SK-N-SH treated with all-trans-retinoic acid at 6 μM for 48 hours (cell line): ENCODE measurements around the gene FBXW11.

ENCODE experiments used
- ATAC-seq: fragments of 200-7000 bp; cut with Tn5 transposase; 3 replicates; pipeline ENCODE4 v1.9.1; 2020; ENCODE audit warnings: mild to moderate bottlenecking, moderate library complexity
- ARNTL ChIP-seq: fragments of 450-650 bp; formaldehyde crosslinking; IDR thresholded peaks from 2 replicates; pipeline ENCODE4 v1.5.0; 2020; ENCODE audit warnings: low read depth, mild to moderate bottlenecking, moderate library complexity, borderline replicate concordance
- BACH2 ChIP-seq: fragments of 250-450 bp; sonication (Bioruptor Pico); IDR thresholded peaks from 2 replicates; pipeline ENCODE4 v1.9.0; 2021; ENCODE audit warnings: mild to moderate bottlenecking, borderline replicate concordance
- CSDC2 ChIP-seq: fragments of 250-450 bp; sonication (Bioruptor Pico); IDR thresholded peaks from 2 replicates; pipeline ENCODE4 v1.5.0; 2020; ENCODE audit warnings: mild to moderate bottlenecking, moderate library complexity
- ESRRG ChIP-seq: fragments of 250-450 bp; sonication (Bioruptor Pico); IDR thresholded peaks from 2 replicates; pipeline ENCODE4 v1.6.1; 2021; ENCODE audit warnings: mild to moderate bottlenecking
- GLIS3 ChIP-seq: fragments of 250-450 bp; sonication (Bioruptor Pico); IDR thresholded peaks from 2 replicates; pipeline ENCODE4 v1.5.0; 2020; ENCODE audit warnings: mild to moderate bottlenecking, moderate library complexity
- ISL1 ChIP-seq: fragments of 250-450 bp; sonication (Bioruptor Pico); IDR thresholded peaks from 2 replicates; pipeline ENCODE4 v2.1.2; 2022; ENCODE audit warnings: mild to moderate bottlenecking, moderate library complexity
- OSR1 ChIP-seq: fragments of 250-450 bp; sonication (Bioruptor Pico); IDR thresholded peaks from 2 replicates; pipeline ENCODE4 v1.8.0; 2022; ENCODE audit warnings: moderate library complexity, mild to moderate bottlenecking, inconsistent platforms
- RARB ChIP-seq: fragments of 250-450 bp; sonication (Bioruptor Pico); IDR thresholded peaks from 2 replicates; pipeline ENCODE4 v1.8.0; 2021; ENCODE audit warnings: mild to moderate bottlenecking, moderate library complexity
- SNAI2 ChIP-seq: fragments of 250-450 bp; sonication (Bioruptor Pico); IDR thresholded peaks from 2 replicates; pipeline ENCODE4 v1.5.0; 2020; ENCODE audit warnings: mild to moderate bottlenecking, moderate library complexity
- TCF4 ChIP-seq: fragments of 250-450 bp; sonication (Bioruptor Pico); IDR thresholded peaks from 2 replicates; pipeline ENCODE4 v1.8.0; 2021; ENCODE audit warnings: mild to moderate bottlenecking, moderate library complexity, borderline replicate concordance
- TOX ChIP-seq: fragments of 250-450 bp; sonication (Bioruptor Pico); IDR thresholded peaks from 2 replicates; pipeline ENCODE4 v1.8.0; 2021; ENCODE audit warnings: mild to moderate bottlenecking, moderate library complexity, borderline replicate concordance
- ZFP3 ChIP-seq: fragments of 250-450 bp; sonication (Bioruptor Pico); IDR thresholded peaks from 2 replicates; pipeline ENCODE4 v1.5.0; 2020; ENCODE audit warnings: mild to moderate bottlenecking, moderate library complexity
- ZFP30 ChIP-seq: fragments of 450-650 bp; formaldehyde crosslinking; IDR thresholded peaks from 2 replicates; pipeline ENCODE4 v1.5.0; 2022; ENCODE audit warnings: mild to moderate bottlenecking, moderate library complexity
- ZNF565 ChIP-seq: fragments of 450-650 bp; formaldehyde crosslinking; conservative IDR thresholded peaks from 2 replicates; pipeline ENCODE4 v1.5.0; 2020; ENCODE audit warnings: low read depth, mild to moderate bottlenecking, moderate library complexity
- ZNF70 ChIP-seq: fragments of 450-650 bp; formaldehyde crosslinking; IDR thresholded peaks from 2 replicates; pipeline ENCODE4 v1.5.0; 2020; ENCODE audit warnings: mild to moderate bottlenecking, moderate library complexity
- TF ChIP-seq, protein P1 (sequence below): fragments of 250-450 bp; sonication (Bioruptor Pico); IDR thresholded peaks from 2 replicates; pipeline ENCODE4 v1.5.1; 2021; ENCODE audit warnings: mild to moderate bottlenecking, moderate library complexity
- TF ChIP-seq, protein P2 (sequence below): fragments of 250-450 bp; sonication (Bioruptor Pico); IDR thresholded peaks from 2 replicates; pipeline ENCODE4 v1.8.0; 2020; ENCODE audit warnings: mild to moderate bottlenecking, moderate library complexity, borderline replicate concordance
- TF ChIP-seq, protein P3 (sequence below): fragments of 250-450 bp; sonication (Bioruptor Pico); IDR thresholded peaks from 2 replicates; pipeline ENCODE4 v1.5.0; 2020; ENCODE audit warnings: mild to moderate bottlenecking, moderate library complexity
- TF ChIP-seq, protein P4 (sequence below): fragments of 250-450 bp; sonication (Bioruptor Pico); IDR thresholded peaks from 2 replicates; pipeline ENCODE4 v1.8.0; 2021; ENCODE audit warnings: low read depth, mild to moderate bottlenecking, moderate library complexity, borderline replicate concordance
- TF ChIP-seq, protein P5 (sequence below): fragments of 250-450 bp; sonication (Bioruptor Pico); IDR thresholded peaks from 2 replicates; pipeline ENCODE4 v1.5.1; 2020; ENCODE audit warnings: low read depth, mild to moderate bottlenecking, moderate library complexity

FBXW11 gene

DNA sequence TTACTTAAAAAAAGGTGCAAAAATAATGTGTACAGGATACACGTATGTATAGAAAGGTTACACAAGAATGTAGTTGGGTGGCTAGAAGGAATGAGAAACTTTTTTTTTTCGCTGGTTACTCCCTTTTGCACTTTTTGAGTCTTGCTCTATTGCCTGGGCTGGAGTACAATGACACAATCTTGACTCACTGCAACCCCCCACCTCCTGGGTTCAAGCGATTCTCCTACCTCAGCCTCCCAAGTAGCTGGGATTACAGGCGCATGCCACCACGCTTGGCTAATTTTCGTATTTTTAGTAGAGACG, 15.8 kb downstream of the FBXW11 start:
- ATAC-seq = peak; percentile 20; the same call in 2 of the 3 replicates
- TF ChIP-seq CSDC2 (CRISPR knock-in tag) (no peak), OSR1 (no peak), ISL1 (CRISPR knock-in tag) (no peak), ZFP3 (CRISPR knock-in tag) (no peak), ZFP30 (CRISPR knock-in tag) (no peak), GLIS3 (no peak), BACH2 (no peak), TCF4 (no peak), ESRRG (CRISPR knock-in tag) (no peak), ARNTL (CRISPR knock-in tag) (no peak), SNAI2 (CRISPR knock-in tag) (no peak), ZNF70 (CRISPR knock-in tag) (no peak), RARB (CRISPR knock-in tag) (no peak), TOX (CRISPR knock-in tag) (no peak)
- TF ChIP-seq, protein P1, sequence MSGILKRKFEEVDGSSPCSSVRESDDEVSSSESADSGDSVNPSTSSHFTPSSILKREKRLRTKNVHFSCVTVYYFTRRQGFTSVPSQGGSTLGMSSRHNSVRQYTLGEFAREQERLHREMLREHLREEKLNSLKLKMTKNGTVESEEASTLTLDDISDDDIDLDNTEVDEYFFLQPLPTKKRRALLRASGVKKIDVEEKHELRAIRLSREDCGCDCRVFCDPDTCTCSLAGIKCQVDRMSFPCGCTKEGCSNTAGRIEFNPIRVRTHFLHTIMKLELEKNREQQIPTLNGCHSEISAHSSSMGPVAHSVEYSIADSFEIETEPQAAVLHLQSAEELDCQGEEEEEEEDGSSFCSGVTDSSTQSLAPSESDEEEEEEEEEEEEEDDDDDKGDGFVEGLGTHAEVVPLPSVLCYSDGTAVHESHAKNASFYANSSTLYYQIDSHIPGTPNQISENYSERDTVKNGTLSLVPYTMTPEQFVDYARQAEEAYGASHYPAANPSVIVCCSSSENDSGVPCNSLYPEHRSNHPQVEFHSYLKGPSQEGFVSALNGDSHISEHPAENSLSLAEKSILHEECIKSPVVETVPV (CRISPR knock-in tag) = no peak
- TF ChIP-seq, protein P2, sequence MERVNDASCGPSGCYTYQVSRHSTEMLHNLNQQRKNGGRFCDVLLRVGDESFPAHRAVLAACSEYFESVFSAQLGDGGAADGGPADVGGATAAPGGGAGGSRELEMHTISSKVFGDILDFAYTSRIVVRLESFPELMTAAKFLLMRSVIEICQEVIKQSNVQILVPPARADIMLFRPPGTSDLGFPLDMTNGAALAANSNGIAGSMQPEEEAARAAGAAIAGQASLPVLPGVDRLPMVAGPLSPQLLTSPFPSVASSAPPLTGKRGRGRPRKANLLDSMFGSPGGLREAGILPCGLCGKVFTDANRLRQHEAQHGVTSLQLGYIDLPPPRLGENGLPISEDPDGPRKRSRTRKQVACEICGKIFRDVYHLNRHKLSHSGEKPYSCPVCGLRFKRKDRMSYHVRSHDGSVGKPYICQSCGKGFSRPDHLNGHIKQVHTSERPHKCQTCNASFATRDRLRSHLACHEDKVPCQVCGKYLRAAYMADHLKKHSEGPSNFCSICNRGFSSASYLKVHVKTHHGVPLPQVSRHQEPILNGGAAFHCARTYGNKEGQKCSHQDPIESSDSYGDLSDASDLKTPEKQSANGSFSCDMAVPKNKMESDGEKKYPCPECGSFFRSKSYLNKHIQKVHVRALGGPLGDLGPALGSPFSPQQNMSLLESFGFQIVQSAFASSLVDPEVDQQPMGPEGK = no peak
- TF ChIP-seq, protein P3, sequence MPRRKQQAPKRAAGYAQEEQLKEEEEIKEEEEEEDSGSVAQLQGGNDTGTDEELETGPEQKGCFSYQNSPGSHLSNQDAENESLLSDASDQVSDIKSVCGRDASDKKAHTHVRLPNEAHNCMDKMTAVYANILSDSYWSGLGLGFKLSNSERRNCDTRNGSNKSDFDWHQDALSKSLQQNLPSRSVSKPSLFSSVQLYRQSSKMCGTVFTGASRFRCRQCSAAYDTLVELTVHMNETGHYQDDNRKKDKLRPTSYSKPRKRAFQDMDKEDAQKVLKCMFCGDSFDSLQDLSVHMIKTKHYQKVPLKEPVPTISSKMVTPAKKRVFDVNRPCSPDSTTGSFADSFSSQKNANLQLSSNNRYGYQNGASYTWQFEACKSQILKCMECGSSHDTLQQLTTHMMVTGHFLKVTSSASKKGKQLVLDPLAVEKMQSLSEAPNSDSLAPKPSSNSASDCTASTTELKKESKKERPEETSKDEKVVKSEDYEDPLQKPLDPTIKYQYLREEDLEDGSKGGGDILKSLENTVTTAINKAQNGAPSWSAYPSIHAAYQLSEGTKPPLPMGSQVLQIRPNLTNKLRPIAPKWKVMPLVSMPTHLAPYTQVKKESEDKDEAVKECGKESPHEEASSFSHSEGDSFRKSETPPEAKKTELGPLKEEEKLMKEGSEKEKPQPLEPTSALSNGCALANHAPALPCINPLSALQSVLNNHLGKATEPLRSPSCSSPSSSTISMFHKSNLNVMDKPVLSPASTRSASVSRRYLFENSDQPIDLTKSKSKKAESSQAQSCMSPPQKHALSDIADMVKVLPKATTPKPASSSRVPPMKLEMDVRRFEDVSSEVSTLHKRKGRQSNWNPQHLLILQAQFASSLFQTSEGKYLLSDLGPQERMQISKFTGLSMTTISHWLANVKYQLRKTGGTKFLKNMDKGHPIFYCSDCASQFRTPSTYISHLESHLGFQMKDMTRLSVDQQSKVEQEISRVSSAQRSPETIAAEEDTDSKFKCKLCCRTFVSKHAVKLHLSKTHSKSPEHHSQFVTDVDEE (CRISPR knock-in tag) = no peak
- TF ChIP-seq, protein P4, sequence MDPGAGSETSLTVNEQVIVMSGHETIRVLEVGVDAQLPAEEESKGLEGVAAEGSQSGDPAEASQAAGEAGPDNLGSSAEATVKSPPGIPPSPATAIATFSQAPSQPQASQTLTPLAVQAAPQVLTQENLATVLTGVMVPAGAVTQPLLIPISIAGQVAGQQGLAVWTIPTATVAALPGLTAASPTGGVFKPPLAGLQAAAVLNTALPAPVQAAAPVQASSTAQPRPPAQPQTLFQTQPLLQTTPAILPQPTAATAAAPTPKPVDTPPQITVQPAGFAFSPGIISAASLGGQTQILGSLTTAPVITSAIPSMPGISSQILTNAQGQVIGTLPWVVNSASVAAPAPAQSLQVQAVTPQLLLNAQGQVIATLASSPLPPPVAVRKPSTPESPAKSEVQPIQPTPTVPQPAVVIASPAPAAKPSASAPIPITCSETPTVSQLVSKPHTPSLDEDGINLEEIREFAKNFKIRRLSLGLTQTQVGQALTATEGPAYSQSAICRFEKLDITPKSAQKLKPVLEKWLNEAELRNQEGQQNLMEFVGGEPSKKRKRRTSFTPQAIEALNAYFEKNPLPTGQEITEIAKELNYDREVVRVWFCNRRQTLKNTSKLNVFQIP (CRISPR knock-in tag) = no peak
- TF ChIP-seq, all 23 proteins: peak for 0

DNA sequence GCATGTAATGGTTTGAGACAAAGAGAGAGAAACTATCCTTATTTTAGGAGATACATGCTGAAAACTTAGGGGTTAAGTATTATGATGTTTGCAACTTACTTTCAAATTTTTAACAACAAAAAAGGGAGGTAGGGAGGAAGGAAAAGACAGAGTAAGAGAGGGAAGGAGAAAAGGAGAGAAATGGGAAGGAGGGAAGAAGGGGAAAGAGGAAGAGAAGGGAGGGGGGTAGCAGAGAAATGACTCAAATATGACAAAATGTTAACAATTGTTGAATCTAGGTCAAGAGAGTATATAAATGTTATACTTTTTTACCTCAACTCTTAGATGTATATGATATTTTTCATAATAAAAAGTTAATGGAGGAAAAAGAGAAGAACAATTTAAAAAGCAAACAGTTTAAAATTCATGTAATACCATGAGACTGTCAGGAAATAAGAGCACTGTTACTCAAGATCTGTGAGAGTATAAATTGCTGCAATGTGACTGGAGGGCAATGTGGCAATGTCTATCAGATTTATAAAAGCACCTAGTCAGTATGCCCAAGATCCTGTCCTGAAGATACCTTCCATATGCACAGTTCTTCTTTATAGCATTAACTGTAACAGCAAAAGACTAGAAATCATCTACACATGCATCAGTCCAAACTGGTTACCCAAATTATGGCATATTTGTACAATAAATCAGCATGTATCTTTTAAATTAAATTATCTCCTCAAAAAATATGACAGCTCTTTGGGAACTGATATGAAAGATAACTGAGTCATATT, 16.3 kb downstream of the FBXW11 start:
- TF ChIP-seq, protein P3 (CRISPR knock-in tag) = no peak
- no peak for TF ChIP-seq ZNF565 (CRISPR knock-in tag)
- peak; percentile 81 for TF ChIP-seq ISL1 (CRISPR knock-in tag)
- TF ChIP-seq, protein P2 = peak; percentile 16; the same call in 1 of the 2 replicates
- TF ChIP-seq TOX (CRISPR knock-in tag) = no peak
- TF ChIP-seq, protein P5, sequence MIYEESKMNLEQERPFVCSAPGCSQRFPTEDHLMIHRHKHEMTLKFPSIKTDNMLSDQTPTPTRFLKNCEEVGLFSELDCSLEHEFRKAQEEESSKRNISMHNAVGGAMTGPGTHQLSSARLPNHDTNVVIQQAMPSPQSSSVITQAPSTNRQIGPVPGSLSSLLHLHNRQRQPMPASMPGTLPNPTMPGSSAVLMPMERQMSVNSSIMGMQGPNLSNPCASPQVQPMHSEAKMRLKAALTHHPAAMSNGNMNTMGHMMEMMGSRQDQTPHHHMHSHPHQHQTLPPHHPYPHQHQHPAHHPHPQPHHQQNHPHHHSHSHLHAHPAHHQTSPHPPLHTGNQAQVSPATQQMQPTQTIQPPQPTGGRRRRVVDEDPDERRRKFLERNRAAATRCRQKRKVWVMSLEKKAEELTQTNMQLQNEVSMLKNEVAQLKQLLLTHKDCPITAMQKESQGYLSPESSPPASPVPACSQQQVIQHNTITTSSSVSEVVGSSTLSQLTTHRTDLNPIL (CRISPR knock-in tag) = 0 out of 2 replicates have a peak, but pooled peaks have one; percentile 53
- no peak for TF ChIP-seq OSR1
- no peak for TF ChIP-seq GLIS3
- TF ChIP-seq CSDC2 (CRISPR knock-in tag) = no peak
- no peak for TF ChIP-seq ZFP30 (CRISPR knock-in tag)
- no peak for TF ChIP-seq TCF4
- ATAC-seq = peak; percentile 44
